ENCODE measurements around the gene ARAP3. TPM values are rescaled to one million over a fixed set of nuclear protein-coding genes. Genes with fewer than 3 reads are reported as not detected.
A peak's percentile ranks its signal among the peaks of the same experiment; 100 is the strongest.

ARAP3 gene
- total RNA-seq, 1 donor from 2014 or later, result 10.9 TPM

- DNase-seq, result no peak
Measured at GRCh38 chr5:141672071-141672840, 9.8 kb downstream of the ARAP3 start.

GRCh38 chr5:141669520-141669919, 12.5 kb downstream of the ARAP3 start:
- DNase-seq, result no peak

- DNase-seq, result no peak
Measured at GRCh38 chr5:141668601-141669265, 13.3 kb downstream of the ARAP3 start.

- no peak for DNase-seq
Measured at GRCh38 chr5:141665995-141666940, 15.8 kb downstream of the ARAP3 start.

- DNase-seq, result peak; percentile 83
Measured at GRCh38 chr5:141664733-141665461, 17.1 kb downstream of the ARAP3 start.

- DNase-seq, result no peak
Measured at GRCh38 chr5:141663506-141663905, 18.5 kb downstream of the ARAP3 start.

- DNase-seq, result no peak
Measured at GRCh38 chr5:141662028-141662427, 20.0 kb downstream of the ARAP3 start.

- DNase-seq, result no peak
Measured at GRCh38 chr5:141657937-141658545, 24.0 kb downstream of the ARAP3 start.

GRCh38 chr5:141657404-141657803, 24.6 kb downstream of the ARAP3 start:
- DNase-seq, result no peak

GRCh38 chr5:141656396-141656795, 25.6 kb downstream of the ARAP3 start:
- no peak for DNase-seq

- no peak for DNase-seq
Measured at GRCh38 chr5:141655020-141655419, 27.0 kb downstream of the ARAP3 start.

- no peak for DNase-seq
Measured at GRCh38 chr5:141654298-141654697, 27.7 kb downstream of the ARAP3 start.

- no peak for DNase-seq
Measured at GRCh38 chr5:141651728-141652105, 30.3 kb downstream of the ARAP3 start.

- peak; percentile 81 for DNase-seq
Measured at GRCh38 chr5:141650851-141651727, 30.9 kb downstream of the ARAP3 start, which contains the start of gene FCHSD1. Gene FCHSD1 (minus strand): TSS chr5:141651418. CDS start chr5:141651368, 50 bp downstream.

GRCh38 chr5:141649972-141650371, 32.1 kb downstream of the ARAP3 start:
- DNase-seq, result no peak

- DNase-seq, result no peak
Measured at GRCh38 chr5:141649056-141649688, 32.9 kb downstream of the ARAP3 start.

- DNase-seq, result no peak
Measured at GRCh38 chr5:141647851-141648250, 34.2 kb downstream of the ARAP3 start.

- DNase-seq, result no peak
Measured at GRCh38 chr5:141647242-141647641, 34.8 kb downstream of the ARAP3 start.

GRCh38 chr5:141646026-141646425, 36.0 kb downstream of the ARAP3 start:
- no peak for DNase-seq
